ENCODE measurements around the gene PRKCI.
"Not testable (repeated sequence)": the region's sequence is repeated elsewhere in the genome, so short reads cannot be mapped to it uniquely, and the experiment has no call there.

PRKCI gene

DNA sequence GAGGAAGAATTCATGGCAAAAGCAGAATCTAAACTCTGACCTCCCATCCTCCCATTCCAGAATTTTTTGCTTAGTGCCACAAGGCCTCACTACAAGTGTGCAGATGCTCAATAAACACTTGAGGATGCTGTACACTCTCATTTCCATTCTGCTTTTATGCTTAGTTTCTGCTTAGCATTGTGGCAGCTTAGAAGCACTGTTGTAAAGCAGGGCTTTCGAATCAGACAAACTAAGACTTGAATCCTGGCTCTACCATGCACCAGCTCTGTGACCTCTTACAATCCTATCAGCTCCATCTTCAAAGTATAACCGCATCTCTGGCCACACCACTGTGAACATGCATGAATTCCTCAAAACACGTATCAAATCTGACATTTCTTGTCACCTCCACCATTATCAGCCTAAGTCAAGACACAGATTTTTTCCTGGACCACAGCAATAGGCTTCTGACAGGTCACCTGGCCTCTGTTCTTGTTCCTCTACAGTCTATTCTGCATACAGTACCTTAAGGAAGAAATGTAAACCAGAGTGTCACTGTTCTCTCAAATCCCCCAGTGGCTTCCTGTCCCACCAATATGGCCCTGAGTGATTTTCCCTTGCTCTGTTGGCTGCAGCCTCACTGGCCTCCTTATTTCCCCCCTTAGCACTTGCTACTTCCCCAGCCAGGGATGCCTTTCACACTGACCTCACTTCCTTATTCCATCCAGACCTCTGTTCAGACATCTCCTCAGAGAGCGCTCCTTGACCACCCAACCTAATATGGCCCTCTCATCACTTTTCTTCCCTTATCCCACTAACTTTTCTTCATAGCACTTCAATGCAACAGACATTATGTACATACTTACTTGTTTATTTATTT lies 32.6 kb upstream of the PRKCI start:
- H3K4me3 ChIP-seq (ENCODE audit: low read depth, low read length), result no peak overlapping the region
- DNase-seq (ENCODE audit: low read depth), result no peak
- TF ChIP-seq, protein P1, sequence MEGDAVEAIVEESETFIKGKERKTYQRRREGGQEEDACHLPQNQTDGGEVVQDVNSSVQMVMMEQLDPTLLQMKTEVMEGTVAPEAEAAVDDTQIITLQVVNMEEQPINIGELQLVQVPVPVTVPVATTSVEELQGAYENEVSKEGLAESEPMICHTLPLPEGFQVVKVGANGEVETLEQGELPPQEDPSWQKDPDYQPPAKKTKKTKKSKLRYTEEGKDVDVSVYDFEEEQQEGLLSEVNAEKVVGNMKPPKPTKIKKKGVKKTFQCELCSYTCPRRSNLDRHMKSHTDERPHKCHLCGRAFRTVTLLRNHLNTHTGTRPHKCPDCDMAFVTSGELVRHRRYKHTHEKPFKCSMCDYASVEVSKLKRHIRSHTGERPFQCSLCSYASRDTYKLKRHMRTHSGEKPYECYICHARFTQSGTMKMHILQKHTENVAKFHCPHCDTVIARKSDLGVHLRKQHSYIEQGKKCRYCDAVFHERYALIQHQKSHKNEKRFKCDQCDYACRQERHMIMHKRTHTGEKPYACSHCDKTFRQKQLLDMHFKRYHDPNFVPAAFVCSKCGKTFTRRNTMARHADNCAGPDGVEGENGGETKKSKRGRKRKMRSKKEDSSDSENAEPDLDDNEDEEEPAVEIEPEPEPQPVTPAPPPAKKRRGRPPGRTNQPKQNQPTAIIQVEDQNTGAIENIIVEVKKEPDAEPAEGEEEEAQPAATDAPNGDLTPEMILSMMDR (IDR thresholded peaks at IDR 0.05; ENCODE audit: low read depth, low read length, missing control alignments), result no peak

DNA sequence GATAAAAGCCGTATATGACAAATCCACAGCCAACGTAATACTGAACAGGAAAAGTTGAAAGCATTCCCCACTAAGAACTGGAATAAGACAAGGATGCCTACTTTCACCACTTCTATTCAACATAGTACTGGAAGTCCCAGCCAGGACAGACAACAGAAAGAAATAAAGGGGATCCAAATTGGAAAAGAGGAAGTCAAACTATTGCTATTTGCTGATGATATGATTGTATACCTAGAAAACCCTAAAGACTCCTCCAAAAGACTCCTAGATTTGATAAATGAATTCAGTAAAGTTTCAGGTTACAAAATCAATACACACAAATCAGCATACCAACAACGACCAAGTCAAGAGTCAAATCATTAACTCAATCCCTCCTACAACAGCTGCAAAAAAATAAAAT lies 26.5 kb upstream of the PRKCI start:
- not testable (repeated sequence) for H3K4me3 ChIP-seq (ENCODE audit: low read depth, low read length); DNase-seq (ENCODE audit: low read depth)

DNA sequence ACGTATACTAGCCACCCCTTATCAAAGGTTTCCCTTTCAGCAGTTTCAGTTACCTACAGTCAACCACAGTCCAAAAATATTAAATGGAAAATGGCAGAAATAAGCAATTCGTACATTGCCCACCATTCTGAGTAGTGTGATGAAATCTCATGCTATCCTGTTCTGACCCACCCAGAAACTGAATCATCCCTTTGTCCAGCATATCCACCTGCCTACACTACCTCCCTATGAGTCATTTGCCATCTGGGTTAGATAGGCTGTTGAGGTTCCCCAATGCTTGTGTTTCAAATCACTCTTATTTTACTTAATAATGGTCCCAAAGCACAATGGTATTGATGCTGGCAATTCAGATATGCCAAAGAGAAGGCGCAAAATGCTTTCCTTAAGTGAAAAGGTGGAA lies 25.4 kb upstream of the PRKCI start:
- TF ChIP-seq, protein P1 (IDR thresholded peaks at IDR 0.05; ENCODE audit: low read depth, low read length, missing control alignments), result no peak
- no peak for DNase-seq (ENCODE audit: low read depth)
- H3K4me3 ChIP-seq (ENCODE audit: low read depth, low read length), result no peak overlapping the region

DNA sequence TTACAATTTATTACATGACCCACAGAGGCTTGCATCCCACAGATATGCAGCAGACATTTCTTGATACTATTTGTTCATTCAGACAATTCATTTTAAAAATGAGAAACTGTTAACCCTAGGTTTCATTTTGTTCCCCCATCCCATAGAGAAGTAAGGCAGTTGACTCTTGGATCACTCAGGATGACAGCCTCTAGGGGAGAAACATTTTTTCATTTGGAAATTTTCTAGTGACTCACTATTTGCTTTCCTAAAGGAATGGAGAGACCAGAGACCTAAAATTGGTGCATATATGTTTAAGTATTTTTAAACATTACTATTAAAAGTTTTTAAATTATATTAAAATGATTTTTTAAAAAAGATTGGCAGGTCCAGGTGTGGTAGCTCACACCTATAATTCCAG lies 21.2 kb upstream of the PRKCI start:
- DNase-seq (ENCODE audit: low read depth), result no peak
- TF ChIP-seq, protein P1 (IDR thresholded peaks at IDR 0.05; ENCODE audit: low read depth, low read length, missing control alignments), result no peak
- H3K4me3 ChIP-seq (ENCODE audit: low read depth, low read length), result no peak overlapping the region

DNA sequence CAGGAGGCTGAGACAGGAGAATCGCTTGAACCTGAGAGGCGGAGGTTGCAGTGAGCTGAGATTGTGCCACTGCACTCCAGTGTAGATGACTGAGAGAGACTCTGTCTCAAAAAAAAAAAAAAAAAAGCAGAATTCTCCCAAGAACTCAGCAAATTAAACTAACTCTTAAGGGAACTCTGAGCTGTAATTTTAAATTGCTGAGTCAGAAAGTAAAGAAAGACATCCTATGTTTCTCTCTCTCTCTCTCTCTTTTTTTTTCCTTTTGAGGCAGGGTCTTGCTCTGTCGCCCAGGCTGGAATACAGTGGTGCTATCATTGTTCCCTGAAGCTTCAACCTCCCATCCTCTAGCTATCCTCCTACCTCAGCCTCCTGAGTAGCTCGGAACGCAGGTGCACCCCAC lies 20.7 kb upstream of the PRKCI start:
- H3K4me3 ChIP-seq (ENCODE audit: low read depth, low read length), result no peak overlapping the region
- DNase-seq (ENCODE audit: low read depth), result no peak
- TF ChIP-seq, protein P1 (IDR thresholded peaks at IDR 0.05; ENCODE audit: low read depth, low read length, missing control alignments), result no peak

DNA sequence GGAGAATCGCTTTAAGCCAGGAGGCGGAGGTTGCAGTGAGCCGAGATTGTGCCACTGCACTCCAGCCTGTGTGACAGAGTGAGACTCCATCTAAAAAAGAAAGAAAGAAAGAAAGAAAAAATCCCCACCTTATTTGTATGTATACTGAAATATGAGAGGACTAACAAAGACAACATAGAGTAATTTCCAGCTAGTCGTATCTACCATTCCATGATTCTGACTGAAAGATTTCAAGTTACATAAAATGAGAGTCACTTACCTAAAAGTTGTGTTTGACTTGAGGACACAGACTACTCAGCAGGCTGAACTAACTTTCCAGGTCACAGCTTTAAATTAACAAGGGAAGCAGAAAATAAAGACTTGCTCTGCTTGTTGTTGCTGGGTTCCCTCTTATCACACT lies 18.8 kb upstream of the PRKCI start:
- H3K4me3 ChIP-seq (ENCODE audit: low read depth, low read length), result no peak overlapping the region
- TF ChIP-seq, protein P1 (IDR thresholded peaks at IDR 0.05; ENCODE audit: low read depth, low read length, missing control alignments), result no peak
- no peak for DNase-seq (ENCODE audit: low read depth)

DNA sequence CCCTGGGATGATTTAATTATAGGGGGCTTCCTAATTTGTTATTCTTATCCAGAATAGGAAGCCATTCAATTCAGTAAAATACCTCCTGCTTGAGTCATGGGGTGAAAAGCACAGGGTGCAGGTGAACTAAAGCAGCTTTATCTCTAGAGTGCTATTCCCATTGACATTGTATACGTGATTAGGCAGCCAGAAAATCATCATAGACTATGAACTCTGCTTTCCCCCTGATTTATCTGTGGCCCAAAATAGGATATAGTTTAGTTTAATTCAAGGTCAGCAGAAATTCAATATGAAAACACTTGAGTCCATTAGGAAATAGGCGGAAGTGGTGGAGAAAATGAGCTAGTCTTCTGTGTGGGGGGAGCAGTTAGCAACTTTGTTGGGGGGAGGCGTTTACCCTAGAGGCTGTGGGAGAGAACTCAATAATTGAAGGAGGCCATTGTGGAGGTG lies 18.2 kb upstream of the PRKCI start:
- no peak for DNase-seq (ENCODE audit: low read depth)
- TF ChIP-seq, protein P1 (IDR thresholded peaks at IDR 0.05; ENCODE audit: low read depth, low read length, missing control alignments), result no peak
- H3K4me3 ChIP-seq (ENCODE audit: low read depth, low read length), result no peak overlapping the region

All from GM12864 (cell line).